Measurements from ENCODE around the gene ABCF1. TPM values are rescaled to one million over a fixed set of nuclear protein-coding genes. Genes with fewer than 3 reads are reported as not detected.

The ABCF1 gene
- total RNA-seq, 1 donor from 2014 or later: 71.5 TPM

DNA sequence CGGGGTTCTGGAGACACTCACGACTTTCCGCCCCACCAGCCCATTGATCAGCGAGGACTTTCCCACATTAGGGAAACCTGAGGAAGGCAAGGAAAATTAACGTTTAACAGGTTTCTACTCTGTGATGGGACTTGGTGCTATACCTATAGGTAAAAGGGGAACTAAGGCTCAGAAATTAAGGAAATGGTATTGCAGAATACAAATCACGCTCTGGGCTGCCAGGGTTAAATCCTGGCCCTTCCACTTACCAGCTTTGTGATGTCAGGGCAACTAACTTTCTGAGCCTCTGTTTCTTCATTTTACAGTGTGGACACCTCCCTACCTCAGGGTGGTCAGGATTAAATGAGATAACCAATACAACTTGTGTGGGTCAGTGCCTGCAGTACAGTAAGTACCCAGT is 23.8 kb upstream of the ABCF1 start:
- Mint-ChIP-seq H3K27me3 (ENCODE audit: low read depth) (peaks cover 4% of the 10 kb centered on the region), H3K4me3 (no peak overlapping the region), H3K4me1 (no peaks in the 10 kb centered on the region), H3K9me3 (no peaks in the 10 kb centered on the region), H3K27ac (no peak overlapping the region), H3K36me3 (peaks cover 38% of the 10 kb centered on the region)
- no peak for DNase-seq (ENCODE audit: low spot score in 2 of 2, unreplicated experiment in 2 of 2)
- TF ChIP-seq, protein P1, sequence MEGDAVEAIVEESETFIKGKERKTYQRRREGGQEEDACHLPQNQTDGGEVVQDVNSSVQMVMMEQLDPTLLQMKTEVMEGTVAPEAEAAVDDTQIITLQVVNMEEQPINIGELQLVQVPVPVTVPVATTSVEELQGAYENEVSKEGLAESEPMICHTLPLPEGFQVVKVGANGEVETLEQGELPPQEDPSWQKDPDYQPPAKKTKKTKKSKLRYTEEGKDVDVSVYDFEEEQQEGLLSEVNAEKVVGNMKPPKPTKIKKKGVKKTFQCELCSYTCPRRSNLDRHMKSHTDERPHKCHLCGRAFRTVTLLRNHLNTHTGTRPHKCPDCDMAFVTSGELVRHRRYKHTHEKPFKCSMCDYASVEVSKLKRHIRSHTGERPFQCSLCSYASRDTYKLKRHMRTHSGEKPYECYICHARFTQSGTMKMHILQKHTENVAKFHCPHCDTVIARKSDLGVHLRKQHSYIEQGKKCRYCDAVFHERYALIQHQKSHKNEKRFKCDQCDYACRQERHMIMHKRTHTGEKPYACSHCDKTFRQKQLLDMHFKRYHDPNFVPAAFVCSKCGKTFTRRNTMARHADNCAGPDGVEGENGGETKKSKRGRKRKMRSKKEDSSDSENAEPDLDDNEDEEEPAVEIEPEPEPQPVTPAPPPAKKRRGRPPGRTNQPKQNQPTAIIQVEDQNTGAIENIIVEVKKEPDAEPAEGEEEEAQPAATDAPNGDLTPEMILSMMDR (IDR thresholded peaks at IDR 0.05; ENCODE audit: unreplicated experiment): no peak

DNA sequence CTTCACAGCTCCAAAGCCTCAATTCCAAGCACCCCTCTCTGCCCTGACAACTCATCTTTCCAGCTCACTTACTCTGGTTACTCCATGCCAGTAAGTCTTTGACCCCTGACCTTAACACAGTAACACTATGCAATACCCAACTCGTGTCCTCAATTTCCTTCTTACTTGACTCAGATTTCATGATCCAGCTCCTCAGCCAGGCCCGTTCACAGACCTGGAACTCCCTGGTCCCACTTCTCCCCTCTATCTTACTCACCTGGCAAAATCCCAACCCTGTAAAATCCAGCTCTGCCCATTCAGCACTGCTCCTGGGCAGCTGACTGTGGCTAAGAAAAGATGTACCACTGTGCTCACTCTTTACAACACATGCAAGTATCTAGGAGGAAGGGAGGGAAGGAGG is 22.9 kb upstream of the ABCF1 start:
- Mint-ChIP-seq H3K27me3 (ENCODE audit: low read depth) (no peaks in the 10 kb centered on the region), H3K4me3 (no peak overlapping the region), H3K9me3 (no peaks in the 10 kb centered on the region), H3K4me1 (no peaks in the 10 kb centered on the region), H3K27ac (no peak overlapping the region), H3K36me3 (peaks cover 46% of the 10 kb centered on the region)
- TF ChIP-seq, protein P1 (IDR thresholded peaks at IDR 0.05; ENCODE audit: unreplicated experiment): no peak
- no peak for DNase-seq (ENCODE audit: low spot score in 2 of 2, unreplicated experiment in 2 of 2)

DNA sequence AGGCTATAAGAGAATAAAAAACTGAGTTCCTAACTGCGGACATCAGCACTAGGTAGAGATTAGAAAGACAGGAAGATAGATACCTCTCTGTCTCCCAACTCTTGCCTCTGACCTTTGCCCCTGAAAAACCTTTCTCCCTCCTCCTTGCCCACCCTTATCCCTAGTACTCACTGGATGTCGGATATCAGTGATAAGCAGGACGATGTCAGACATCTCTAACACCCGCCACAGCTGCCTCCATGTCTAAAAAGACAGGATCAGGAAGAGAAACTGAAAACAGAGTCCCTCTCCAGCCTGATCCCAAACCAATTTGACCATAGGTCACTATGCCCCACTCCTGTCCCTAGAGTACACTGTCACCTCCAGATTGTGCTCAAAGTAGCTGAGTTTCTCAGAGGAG is 16.8 kb upstream of the ABCF1 start:
- H3K4me3 Mint-ChIP-seq: peak overlapping the region; percentile 94
- H3K4me1 Mint-ChIP-seq: peaks cover 27% of the 10 kb centered on the region
- H3K27ac Mint-ChIP-seq: no peak overlapping the region
- no peak for DNase-seq (ENCODE audit: low spot score in 2 of 2, unreplicated experiment in 2 of 2)
- TF ChIP-seq, protein P1 (IDR thresholded peaks at IDR 0.05; ENCODE audit: unreplicated experiment): no peak
- no peaks in the 10 kb centered on the region for H3K9me3 Mint-ChIP-seq
- H3K36me3 Mint-ChIP-seq: peaks cover 37% of the 10 kb centered on the region
- H3K27me3 Mint-ChIP-seq (ENCODE audit: low read depth): no peaks in the 10 kb centered on the region

DNA sequence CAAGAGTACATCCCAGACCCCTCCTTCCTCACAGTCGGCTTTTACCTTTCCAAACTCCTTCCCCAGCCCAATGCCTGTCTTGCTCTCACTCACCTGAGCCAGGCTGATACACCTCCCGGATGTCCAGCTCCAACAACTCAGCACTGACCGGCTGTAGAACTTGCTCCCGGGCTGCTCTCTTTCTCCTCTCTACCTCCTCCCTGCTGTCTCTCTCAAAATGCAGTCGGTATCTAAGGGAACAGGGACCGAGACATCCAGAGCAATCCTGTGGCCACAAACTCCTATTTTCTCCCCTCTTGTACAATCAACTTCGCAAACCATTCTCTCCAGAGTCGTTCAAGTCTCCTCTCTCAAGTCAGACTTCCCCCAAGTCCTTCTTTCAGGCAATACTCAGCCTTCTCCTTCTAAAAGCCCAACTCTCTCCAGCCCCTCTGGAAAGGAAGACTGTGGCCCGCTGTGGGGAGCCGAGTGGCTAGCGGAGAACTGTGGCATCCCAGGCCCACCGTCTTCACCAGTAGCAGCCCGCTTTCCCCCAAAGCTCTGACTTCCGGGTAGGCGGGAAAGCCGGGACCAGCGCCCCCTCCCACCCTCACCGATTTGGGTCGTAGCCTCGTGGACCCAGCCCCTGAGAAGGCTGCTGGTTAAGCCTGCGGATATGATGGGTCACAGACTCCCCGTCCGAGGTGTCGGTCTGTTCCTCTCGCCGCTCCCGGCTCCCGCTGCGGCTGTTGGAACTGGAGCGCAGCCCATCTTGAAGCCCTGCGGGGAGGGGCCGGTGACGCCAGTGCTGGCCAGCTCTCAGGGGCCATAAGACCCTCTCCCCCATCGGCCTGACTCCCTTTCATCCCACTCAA is 16.1 kb upstream of the ABCF1 start:
- Mint-ChIP-seq H3K9me3 (no peaks in the 10 kb centered on the region), H3K36me3 (peaks cover 34% of the 10 kb centered on the region), H3K27ac (peak overlapping the region; percentile 99), H3K4me1 (peaks cover 29% of the 10 kb centered on the region), H3K27me3 (ENCODE audit: low read depth) (no peaks in the 10 kb centered on the region), H3K4me3 (peak overlapping the region; percentile 94)
- TF ChIP-seq, protein P1 (IDR thresholded peaks at IDR 0.05; ENCODE audit: unreplicated experiment): no peak
- peak in 1 of 2 experiments; percentile 75 for DNase-seq (ENCODE audit: low spot score in 2 of 2, unreplicated experiment in 2 of 2)

DNA sequence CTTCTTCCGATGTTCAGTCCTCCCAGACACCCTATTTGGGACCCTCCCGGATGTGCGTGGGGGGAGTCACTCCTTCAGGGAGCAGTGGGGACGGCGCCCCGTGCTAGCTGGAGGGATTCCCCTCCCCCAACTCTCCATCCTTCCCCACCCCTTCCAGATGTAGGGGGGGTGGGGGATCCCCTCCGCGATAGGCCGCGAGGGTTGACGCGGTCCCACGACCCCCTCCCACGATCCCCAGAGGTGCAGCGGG is 15.5 kb upstream of the ABCF1 start:
- peaks cover 29% of the 10 kb centered on the region for H3K4me1 Mint-ChIP-seq
- peak overlapping the region; percentile 99 for H3K27ac Mint-ChIP-seq
- peaks cover 30% of the 10 kb centered on the region for H3K36me3 Mint-ChIP-seq

More for the DNA sequence above, 15.5 kb upstream of the ABCF1 start:
- TF ChIP-seq, protein P1 (IDR thresholded peaks at IDR 0.05; ENCODE audit: unreplicated experiment): no peak
- Mint-ChIP-seq H3K27me3 (ENCODE audit: low read depth) (no peaks in the 10 kb centered on the region), H3K9me3 (no peaks in the 10 kb centered on the region), H3K4me3 (peak overlapping the region; percentile 94)
- DNase-seq (ENCODE audit: low spot score in 2 of 2, unreplicated experiment in 2 of 2): peak in 1 of 2 experiments; percentile 43
